DMS 273 (cell line): ENCODE measurements around the gene ADAM22.
A peak's percentile ranks its signal among the peaks of the same experiment; 100 is the strongest.
"Not testable (repeated sequence)": the region's sequence is repeated elsewhere in the genome, so short reads cannot be mapped to it uniquely, and the experiment has no call there.

ENCODE experiments used
- DNase-seq: peaks from one replicate; lab custom pipeline; 2025; ENCODE audit not compliant: unreplicated experiment; lab: John Stamatoyannopoulos, UW

ADAM22 gene

GRCh38 chr7:87933953-87934698 is at the start of gene ADAM22:
TSS of gene ADAM22 (plus strand) at chr7:87934251. CDS start at chr7:87934466, 215 bp downstream.
- peak; percentile 99 for DNase-seq

- no peak for DNase-seq
Observed at GRCh38 chr7:87885018-87885417, 49.0 kb upstream of the ADAM22 start.

GRCh38 chr7:87886875-87887274 is 47.2 kb upstream of the ADAM22 start:
- DNase-seq, result peak; percentile 66

GRCh38 chr7:87895363-87895762 is 38.7 kb upstream of the ADAM22 start:
- DNase-seq, result no peak

- DNase-seq, result no peak
Observed at GRCh38 chr7:87899255-87899654, 34.8 kb upstream of the ADAM22 start.

- DNase-seq, result not testable (repeated sequence)
Observed at GRCh38 chr7:87907136-87907906, 26.7 kb upstream of the ADAM22 start.

GRCh38 chr7:87908814-87909213 is 25.2 kb upstream of the ADAM22 start:
- not testable (repeated sequence) for DNase-seq

GRCh38 chr7:87912121-87912520 is 21.9 kb upstream of the ADAM22 start:
- no peak for DNase-seq

- DNase-seq, result no peak
Observed at GRCh38 chr7:87918740-87919139, 15.3 kb upstream of the ADAM22 start.

GRCh38 chr7:87919875-87920274 is 14.2 kb upstream of the ADAM22 start:
- no peak for DNase-seq

GRCh38 chr7:87920578-87920977 is 13.5 kb upstream of the ADAM22 start:
- DNase-seq, result no peak

GRCh38 chr7:87922759-87923395 is 11.2 kb upstream of the ADAM22 start:
- not testable (repeated sequence) for DNase-seq

- DNase-seq, result peak; percentile 24
Observed at GRCh38 chr7:87926581-87927461, 7.2 kb upstream of the ADAM22 start.

GRCh38 chr7:87933605-87933952 is 472 bp upstream of the ADAM22 start:
- no peak for DNase-seq

GRCh38 chr7:87934699-87935383 is 790 bp downstream of the ADAM22 start:
- DNase-seq, result peak; percentile 86

- DNase-seq, result peak; percentile 57
Observed at GRCh38 chr7:87935384-87935706, 1.3 kb downstream of the ADAM22 start.

- DNase-seq, result no peak
Observed at GRCh38 chr7:87941138-87941537, 7.1 kb downstream of the ADAM22 start.

GRCh38 chr7:87944547-87944946 is 10.5 kb downstream of the ADAM22 start:
- no peak for DNase-seq

GRCh38 chr7:87945926-87946325 is 11.9 kb downstream of the ADAM22 start:
- DNase-seq, result not testable (repeated sequence)

GRCh38 chr7:87948371-87948770 is 14.3 kb downstream of the ADAM22 start:
- no peak for DNase-seq
